Activated CD8-positive, alpha-beta T cell treated with anti-CD3 and anti-CD28 coated beads, Interleukin-2, amount 10 ng/mL, durations not matched to agents 7 days and 5 days (primary cell): Measurements from ENCODE around the gene C1orf167. TPM values are rescaled to one million over a fixed set of nuclear protein-coding genes. Genes with fewer than 3 reads are reported as not detected.

ENCODE experiments used
- ATAC-seq: fragments of 150-1000 bp; cut with Tn5 transposase; one replicate; pipeline ENCODE4 v1.10.0; 2021; ENCODE audit warnings: moderate library complexity
- CTCF ChIA-PET: fragments of 350-600 bp; sonication (Branson Sonifier 250); formaldehyde crosslinking; loops from one replicate; lab custom pipeline; 2021; ENCODE audit warnings: antibody characterized with exemption; lab: Charles Lee
- POLR2A ChIA-PET: fragments of 350-600 bp; sonication (Branson Sonifier 250); formaldehyde crosslinking; loops from one replicate; lab custom pipeline; 2021; ENCODE audit warnings: antibody characterized with exemption; lab: Charles Lee
- DNase-seq: peaks from one replicate; pipeline ENCODE4 v3.0.0-alpha.2; 2020
- H3K27ac Mint-ChIP-seq: one replicate; pipeline ENCODE4 v1.8.0; 2021; ENCODE audit warnings: mild to moderate bottlenecking, mixed read lengths
- H3K27me3 Mint-ChIP-seq: one replicate; pipeline ENCODE4 v1.8.0; 2021; ENCODE audit warnings: low read depth, mixed read lengths
- H3K36me3 Mint-ChIP-seq: one replicate; pipeline ENCODE4 v1.8.0; 2021; ENCODE audit warnings: low read depth, mixed read lengths
- H3K4me1 Mint-ChIP-seq: one replicate; pipeline ENCODE4 v1.8.0; 2021; ENCODE audit warnings: low read depth, mixed read lengths
- H3K4me3 Mint-ChIP-seq: one replicate; pipeline ENCODE4 v1.8.0; 2021; ENCODE audit warnings: mild to moderate bottlenecking, mixed read lengths
- H3K9me3 Mint-ChIP-seq: one replicate; pipeline ENCODE4 v1.8.0; 2022; ENCODE audit warnings: mixed read lengths; ENCODE audit not compliant: insufficient read depth
- total RNA-seq, 2 experiments: library from RNA; stranded (reverse); gene quantifications; one replicate each; pipeline ENCODE4 v1.2.3, GENCODE V29; 2021

The C1orf167 gene
- total RNA-seq, 2 experiments from 2014 or later = not detected

- H3K9me3 Mint-ChIP-seq = no peaks in the 10 kb centered on the region
- CTCF ChIA-PET = no interaction called here
- H3K36me3 Mint-ChIP-seq = no peaks in the 10 kb centered on the region
- POLR2A ChIA-PET = interaction anchor here (1.0 kb wide), 1 partner anchor 141 kb away, joined by 4 read pairs; no protein-coding TSS in a partner anchor
- peaks cover 6% of the 10 kb centered on the region for H3K4me1 Mint-ChIP-seq
- H3K27ac Mint-ChIP-seq = no peak overlapping the region
- ATAC-seq = no peak
- H3K27me3 Mint-ChIP-seq = peaks cover 14% of the 10 kb centered on the region
- no peak overlapping the region for H3K4me3 Mint-ChIP-seq
- DNase-seq = no peak
Observed at GRCh38 chr1:11766429-11766776, 4.4 kb downstream of the C1orf167 start.

- no peaks in the 10 kb centered on the region for H3K36me3 Mint-ChIP-seq
- no peak for ATAC-seq
- no peaks in the 10 kb centered on the region for H3K27me3 Mint-ChIP-seq
- DNase-seq = no peak
- H3K4me3 Mint-ChIP-seq = no peak overlapping the region
- H3K4me1 Mint-ChIP-seq = no peaks in the 10 kb centered on the region
- no peak overlapping the region for H3K27ac Mint-ChIP-seq
- CTCF ChIA-PET = no interaction called here
- no peaks in the 10 kb centered on the region for H3K9me3 Mint-ChIP-seq
- POLR2A ChIA-PET = interaction anchor here (1.5 kb wide), 1 partner anchor 140 kb away, joined by 3 read pairs; no protein-coding TSS in a partner anchor
Observed at GRCh38 chr1:11767922-11768704, 6.1 kb downstream of the C1orf167 start.

GRCh38 chr1:11768821-11769220 is 6.8 kb downstream of the C1orf167 start:
- Mint-ChIP-seq H3K27me3 (no peaks in the 10 kb centered on the region), H3K27ac (no peak overlapping the region), H3K36me3 (no peaks in the 10 kb centered on the region), H3K9me3 (no peaks in the 10 kb centered on the region), H3K4me3 (no peak overlapping the region), H3K4me1 (no peaks in the 10 kb centered on the region)
- CTCF ChIA-PET = no interaction called here
- ATAC-seq (no peak), DNase-seq (no peak)
- POLR2A ChIA-PET = interaction anchor here (0.7 to 1.5 kb wide), 2 partner anchors 13 to 139 kb away, joined by 3 read pairs; no protein-coding TSS in a partner anchor

GRCh38 chr1:11769274-11769673 is 7.3 kb downstream of the C1orf167 start:
- DNase-seq = no peak
- ChIA-PET CTCF (no interaction called here), POLR2A (interaction anchor here (0.7 to 1.5 kb wide), 2 partner anchors 13 to 138 kb away, joined by 3 read pairs; no protein-coding TSS in a partner anchor)
- no peak for ATAC-seq
- Mint-ChIP-seq H3K4me3 (no peak overlapping the region), H3K9me3 (no peaks in the 10 kb centered on the region), H3K27me3 (no peaks in the 10 kb centered on the region), H3K4me1 (no peaks in the 10 kb centered on the region), H3K36me3 (no peaks in the 10 kb centered on the region), H3K27ac (no peak overlapping the region)

- no peaks in the 10 kb centered on the region for H3K27me3 Mint-ChIP-seq
- CTCF ChIA-PET = no interaction called here
- no peak overlapping the region for H3K27ac Mint-ChIP-seq
- POLR2A ChIA-PET = interaction anchor here (0.6 kb wide), 1 partner anchor 139 kb away, joined by 3 read pairs; no protein-coding TSS in a partner anchor
- DNase-seq = no peak
- ATAC-seq = no peak
- no peaks in the 10 kb centered on the region for H3K4me1 Mint-ChIP-seq
- H3K9me3 Mint-ChIP-seq = no peaks in the 10 kb centered on the region
- H3K4me3 Mint-ChIP-seq = no peak overlapping the region
- H3K36me3 Mint-ChIP-seq = no peaks in the 10 kb centered on the region
Observed at GRCh38 chr1:11770011-11770410, 8.0 kb downstream of the C1orf167 start.

GRCh38 chr1:11771481-11772043 is 9.6 kb downstream of the C1orf167 start:
- no peaks in the 10 kb centered on the region for H3K27me3 Mint-ChIP-seq
- H3K4me3 Mint-ChIP-seq = no peak overlapping the region
- H3K4me1 Mint-ChIP-seq = no peaks in the 10 kb centered on the region
- no peak overlapping the region for H3K27ac Mint-ChIP-seq
- ATAC-seq = no peak
- ChIA-PET POLR2A (no interaction called here), CTCF (no interaction called here)
- H3K36me3 Mint-ChIP-seq = no peaks in the 10 kb centered on the region
- DNase-seq = no peak
- no peaks in the 10 kb centered on the region for H3K9me3 Mint-ChIP-seq

GRCh38 chr1:11772458-11772857 is 10.5 kb downstream of the C1orf167 start:
- Mint-ChIP-seq H3K9me3 (no peaks in the 10 kb centered on the region), H3K27ac (no peak overlapping the region), H3K36me3 (no peaks in the 10 kb centered on the region), H3K4me3 (no peak overlapping the region), H3K27me3 (no peaks in the 10 kb centered on the region), H3K4me1 (no peaks in the 10 kb centered on the region)
- ChIA-PET POLR2A (no interaction called here), CTCF (no interaction called here)
- DNase-seq (no peak), ATAC-seq (no peak)

- H3K4me3 Mint-ChIP-seq = no peak overlapping the region
- DNase-seq = no peak
- no peaks in the 10 kb centered on the region for H3K36me3 Mint-ChIP-seq
- ChIA-PET CTCF (no interaction called here), POLR2A (interaction anchor here (0.6 kb wide), 1 partner anchor 68 kb away, joined by 3 read pairs; no protein-coding TSS in a partner anchor)
- no peaks in the 10 kb centered on the region for H3K27me3 Mint-ChIP-seq
- H3K27ac Mint-ChIP-seq = no peak overlapping the region
- ATAC-seq = no peak
- no peaks in the 10 kb centered on the region for H3K4me1 Mint-ChIP-seq
- no peaks in the 10 kb centered on the region for H3K9me3 Mint-ChIP-seq
Observed at GRCh38 chr1:11774753-11775152, 12.8 kb downstream of the C1orf167 start.

- H3K36me3 Mint-ChIP-seq = no peaks in the 10 kb centered on the region
- no peaks in the 10 kb centered on the region for H3K9me3 Mint-ChIP-seq
- no peaks in the 10 kb centered on the region for H3K4me1 Mint-ChIP-seq
- POLR2A ChIA-PET = interaction anchor here (1.1 kb wide), 1 partner anchor 130 kb away, joined by 3 read pairs; no protein-coding TSS in a partner anchor
- no peak overlapping the region for H3K4me3 Mint-ChIP-seq
- CTCF ChIA-PET = interaction anchor here (2.6 kb wide), 1 partner anchor 8 kb away, joined by 10 read pairs; no protein-coding TSS in a partner anchor
- DNase-seq (no peak), ATAC-seq (no peak)
- no peaks in the 10 kb centered on the region for H3K27me3 Mint-ChIP-seq
- H3K27ac Mint-ChIP-seq = no peak overlapping the region
Observed at GRCh38 chr1:11777658-11778322, 15.8 kb downstream of the C1orf167 start.

GRCh38 chr1:11778336-11778735 is 16.3 kb downstream of the C1orf167 start:
- DNase-seq = no peak
- H3K36me3 Mint-ChIP-seq = no peaks in the 10 kb centered on the region
- no peak overlapping the region for H3K4me3 Mint-ChIP-seq
- ATAC-seq = no peak
- ChIA-PET POLR2A (no interaction called here), CTCF (no interaction called here)
- H3K27ac Mint-ChIP-seq = no peak overlapping the region
- H3K9me3 Mint-ChIP-seq = no peaks in the 10 kb centered on the region
- H3K4me1 Mint-ChIP-seq = no peaks in the 10 kb centered on the region
- no peaks in the 10 kb centered on the region for H3K27me3 Mint-ChIP-seq

GRCh38 chr1:11778844-11779623 is 17.0 kb downstream of the C1orf167 start:
- no peaks in the 10 kb centered on the region for H3K4me1 Mint-ChIP-seq
- H3K27ac Mint-ChIP-seq = no peak overlapping the region
- no peaks in the 10 kb centered on the region for H3K36me3 Mint-ChIP-seq
- no peak overlapping the region for H3K4me3 Mint-ChIP-seq
- DNase-seq (no peak), ATAC-seq (no peak)
- ChIA-PET POLR2A (no interaction called here), CTCF (no interaction called here)
- no peaks in the 10 kb centered on the region for H3K27me3 Mint-ChIP-seq
- no peaks in the 10 kb centered on the region for H3K9me3 Mint-ChIP-seq
